Trophoblast cell (in vitro differentiated cells and primary cell): ENCODE data around the gene GRM8.

Source experiments
- DNase-seq, 2 donors: peaks; one replicate each; pipeline ENCODE4 v3.0.0-alpha.2; 2016
- H2AFZ ChIP-seq: 2 replicates; pipeline ENCODE4 v1.6.1; 2013; ENCODE audit warnings: low read length, moderate library complexity, mild to moderate bottlenecking; ENCODE audit not compliant: insufficient read depth, poor library complexity
- H2AK5ac ChIP-seq: 2 replicates; pipeline ENCODE4 v1.6.1; 2013; ENCODE audit warnings: mild to moderate bottlenecking, low read length
- H2BK120ac ChIP-seq: 2 replicates; pipeline ENCODE4 v1.6.1; 2013; ENCODE audit warnings: low read length, mild to moderate bottlenecking, moderate library complexity; ENCODE audit not compliant: insufficient read depth, poor library complexity
- H2BK12ac ChIP-seq: 2 replicates; pipeline ENCODE4 v1.6.1; 2013; ENCODE audit warnings: mild to moderate bottlenecking, low read length, moderate library complexity
- H2BK5ac ChIP-seq: 2 replicates; pipeline ENCODE4 v1.6.1; 2013; ENCODE audit warnings: low read length, low read depth, moderate library complexity, mild to moderate bottlenecking; ENCODE audit not compliant: poor library complexity
- H3K14ac ChIP-seq: 2 replicates; pipeline ENCODE4 v1.6.1; 2013; ENCODE audit warnings: mild to moderate bottlenecking, low read length
- H3K18ac ChIP-seq: 2 replicates; pipeline ENCODE4 v1.6.1; 2013; ENCODE audit warnings: mild to moderate bottlenecking, low read length
- H3K23ac ChIP-seq: 2 replicates; pipeline ENCODE4 v1.6.1; 2013; ENCODE audit warnings: low read length
- H3K27ac ChIP-seq: 2 replicates; pipeline ENCODE4 v1.5.1; 2013; ENCODE audit warnings: low read depth, mild to moderate bottlenecking, inconsistent platforms, low read length, moderate library complexity
- H3K27me3 ChIP-seq: 2 replicates; pipeline ENCODE4 v1.6.1; 2013; ENCODE audit warnings: inconsistent platforms, mild to moderate bottlenecking, low read length, moderate library complexity; ENCODE audit not compliant: insufficient read depth
- H3K36me3 ChIP-seq, 2 experiments: 1 replicate in 1 of 2; 2 replicates in 1 of 2; pipeline ENCODE4 v1.6.1; 2013; ENCODE audit warnings: low read length in 2 of 2, mild to moderate bottlenecking in 2 of 2, moderate library complexity in 1 of 2; ENCODE audit not compliant: insufficient read depth in 2 of 2, control insufficient read depth in 1 of 2
- H3K4ac ChIP-seq: 2 replicates; pipeline ENCODE4 v1.6.1; 2013; ENCODE audit warnings: low read depth, mild to moderate bottlenecking, low read length, moderate library complexity
- H3K4me1 ChIP-seq, 2 experiments: 1 replicate in 1 of 2; 2 replicates in 1 of 2; pipeline ENCODE4 v1.6.1; 2013; ENCODE audit warnings: low read length in 2 of 2, mild to moderate bottlenecking in 2 of 2, moderate library complexity in 1 of 2; ENCODE audit not compliant: insufficient read depth in 2 of 2, control insufficient read depth in 1 of 2
- H3K4me2 ChIP-seq: 2 replicates; pipeline ENCODE4 v1.6.1; 2013; ENCODE audit warnings: inconsistent platforms, mild to moderate bottlenecking, low read length, moderate library complexity
- H3K4me3 ChIP-seq: 2 replicates; pipeline ENCODE4 v1.5.1; 2013; ENCODE audit warnings: mild to moderate bottlenecking, low read depth, low read length, inconsistent platforms
- H3K79me1 ChIP-seq: one replicate; pipeline ENCODE4 v1.6.1; 2013; ENCODE audit warnings: low read length
- H3K79me2 ChIP-seq: 2 replicates; pipeline ENCODE4 v1.6.1; 2013; ENCODE audit warnings: low read length, mild to moderate bottlenecking; ENCODE audit not compliant: control insufficient read depth, insufficient read depth, poor library complexity
- H3K9ac ChIP-seq: 2 replicates; pipeline ENCODE4 v1.6.1; 2013; ENCODE audit warnings: mild to moderate bottlenecking, low read length
- H3K9me3 ChIP-seq: 2 replicates; pipeline ENCODE4 v1.6.1; 2013; ENCODE audit warnings: low read depth, mild to moderate bottlenecking, control low read depth, inconsistent platforms, low read length; ENCODE audit not compliant: insufficient read depth
- H4K12ac ChIP-seq: 2 replicates; pipeline ENCODE4 v1.6.1; 2013; ENCODE audit warnings: low read depth, mild to moderate bottlenecking, low read length, moderate library complexity
- H4K8ac ChIP-seq: 2 replicates; pipeline ENCODE4 v1.6.1; 2013; ENCODE audit warnings: low read depth, mild to moderate bottlenecking, low read length, moderate library complexity
- H4K91ac ChIP-seq: one replicate; pipeline ENCODE4 v1.6.1; 2013; ENCODE audit warnings: low read depth, mild to moderate bottlenecking, low read length, moderate library complexity
- whole genome bisulfite sequencing: extraction: QIAGEN DNeasy Blood & Tissue Kit; methylation state at CpG from one replicate; pipeline ENCODE4 v1.1.7; 2013; ENCODE audit warnings: missing lambda C conversion rate; ENCODE audit not compliant: insufficient read length, insufficient coverage; ENCODE audit errors: extremely low coverage; 5-methylcytosine and 5-hydroxymethylcytosine counted together

The GRM8 gene

GRCh38 chr7:127017196-127017595 lies 235.5 kb downstream of the GRM8 start:
- H2AFZ ChIP-seq, result no peak overlapping the region
- WGBS, result no CpG with 5 or more reads among the region's 2 CpGs

DNA sequence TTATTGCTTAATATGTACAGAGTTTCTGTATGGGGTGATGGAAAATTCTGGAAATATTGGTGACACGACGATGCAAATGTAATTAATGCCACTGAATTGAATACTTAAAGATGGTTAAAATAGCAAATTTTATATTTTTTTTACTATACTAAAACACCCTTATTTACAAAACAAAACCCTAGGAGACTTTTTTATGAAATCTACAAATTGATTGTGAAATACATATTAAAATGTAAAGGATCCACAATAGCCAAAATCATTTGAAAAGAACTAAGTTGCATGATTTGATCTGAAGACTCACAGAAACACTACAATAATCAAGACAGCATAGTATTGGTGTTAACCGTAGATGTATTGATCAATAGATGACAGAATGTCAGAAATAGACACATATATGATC lies 252.0 kb downstream of the GRM8 start:
- Histone ChIP-seq H3K4me3 (no peak overlapping the region), H2AFZ (no peak overlapping the region), H2BK12ac (no peak overlapping the region), H3K4me1 (no peaks in the 10 kb centered on the region), H3K4me2 (no peak overlapping the region), H3K9ac (no peak overlapping the region), H3K9me3 (no peaks in the 10 kb centered on the region), H2BK120ac (no peak overlapping the region), H2BK5ac (no peak overlapping the region), H2AK5ac (no peak overlapping the region), H4K91ac (no peak overlapping the region), H3K4ac (no peak overlapping the region), H3K27ac (no peak overlapping the region), H3K79me2 (no peaks in the 10 kb centered on the region), H3K14ac (no peak overlapping the region), H3K27me3 (no peaks in the 10 kb centered on the region), H3K23ac (no peak overlapping the region), H4K8ac (no peak overlapping the region), H3K18ac (no peak overlapping the region), H3K79me1 (no peaks in the 10 kb centered on the region), H3K36me3 (no peaks in the 10 kb centered on the region), H4K12ac (no peak overlapping the region)
- DNase-seq, result no peak
- WGBS, result no CpG with 5 or more reads among the region's 3 CpGs

More at GRCh38 chr7:127017196-127017595, 235.5 kb downstream of the GRM8 start:
- Histone ChIP-seq H3K36me3 (no peaks in the 10 kb centered on the region), H2BK5ac (no peak overlapping the region), H2AK5ac (no peak overlapping the region), H4K12ac (no peak overlapping the region), H3K4me2 (no peak overlapping the region), H3K27ac (no peak overlapping the region), H3K4me1 (no peaks in the 10 kb centered on the region), H3K14ac (no peak overlapping the region), H3K4ac (no peak overlapping the region), H3K79me2 (no peaks in the 10 kb centered on the region), H3K18ac (no peak overlapping the region), H2BK120ac (no peak overlapping the region), H2BK12ac (no peak overlapping the region), H3K4me3 (no peak overlapping the region), H3K23ac (no peak overlapping the region), H4K8ac (no peak overlapping the region), H3K27me3 (no peaks in the 10 kb centered on the region), H4K91ac (no peak overlapping the region), H3K9ac (no peak overlapping the region), H3K79me1 (no peaks in the 10 kb centered on the region), H3K9me3 (no peaks in the 10 kb centered on the region)
- no peak for DNase-seq

GRCh38 chr7:126996659-126997058 lies 256.1 kb downstream of the GRM8 start:
- H4K12ac ChIP-seq, result no peak overlapping the region
- H3K18ac ChIP-seq, result no peak overlapping the region
- H3K79me1 ChIP-seq, result no peaks in the 10 kb centered on the region
- no peak overlapping the region for H2BK12ac ChIP-seq
- H3K4ac ChIP-seq, result no peak overlapping the region
- no peak overlapping the region for H4K8ac ChIP-seq
- peaks cover 1% of the 10 kb centered on the region for H3K9me3 ChIP-seq
- H3K23ac ChIP-seq, result no peak overlapping the region
- no peak overlapping the region for H3K27ac ChIP-seq
- no peak overlapping the region for H3K4me2 ChIP-seq
- H2AK5ac ChIP-seq, result no peak overlapping the region
- no peak overlapping the region for H2BK120ac ChIP-seq
- no peak overlapping the region for H3K4me3 ChIP-seq
- no peaks in the 10 kb centered on the region for H3K79me2 ChIP-seq
- H3K14ac ChIP-seq, result no peak overlapping the region
- DNase-seq, result no peak
- no peaks in the 10 kb centered on the region for H3K27me3 ChIP-seq
- H3K36me3 ChIP-seq, result no peaks in the 10 kb centered on the region
- no peaks in the 10 kb centered on the region for H3K4me1 ChIP-seq
- no peak overlapping the region for H2AFZ ChIP-seq
- no peak overlapping the region for H2BK5ac ChIP-seq
- no peak overlapping the region for H3K9ac ChIP-seq
- no peak overlapping the region for H4K91ac ChIP-seq
- WGBS, result no CpG with 5 or more reads among the region's 1 CpG

DNA sequence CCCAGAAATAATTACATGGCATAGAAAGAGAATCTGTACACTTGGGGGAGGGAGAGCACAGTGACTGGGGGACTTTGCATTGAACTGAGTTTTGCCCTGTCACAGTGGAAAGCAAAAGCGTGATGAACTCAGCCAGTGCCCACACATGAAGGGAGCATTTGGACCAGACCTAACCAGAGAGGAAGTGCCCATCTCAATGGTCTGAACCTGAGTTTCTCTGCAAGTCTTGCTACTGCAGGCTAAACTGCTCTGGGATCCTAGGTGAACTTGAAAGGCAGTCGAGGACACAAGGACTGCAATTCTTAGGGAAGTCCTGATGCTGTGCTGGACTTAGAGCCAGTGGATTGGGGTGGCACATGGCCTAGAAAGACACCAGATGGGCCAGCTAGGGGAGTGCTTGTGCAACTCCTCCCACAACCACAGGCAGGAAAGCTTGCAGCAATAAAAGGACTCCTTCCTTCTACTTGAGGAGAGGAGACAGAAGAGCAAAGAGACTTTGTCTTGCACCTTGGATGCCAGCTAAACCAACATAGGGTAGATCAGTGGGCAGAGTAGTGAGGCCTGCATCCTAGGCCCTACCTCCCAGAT lies 259.0 kb downstream of the GRM8 start:
- no CpG with 5 or more reads among the region's 2 CpGs for WGBS
- no peaks in the 10 kb centered on the region for H3K27me3 ChIP-seq

More for the DNA sequence above, 259.0 kb downstream of the GRM8 start:
- no peak overlapping the region for H4K8ac ChIP-seq
- no peak overlapping the region for H3K4me3 ChIP-seq
- no peak overlapping the region for H3K23ac ChIP-seq
- no peak overlapping the region for H2AFZ ChIP-seq
- no peak overlapping the region for H4K12ac ChIP-seq
- H2BK5ac ChIP-seq, result no peak overlapping the region
- H3K79me2 ChIP-seq, result no peaks in the 10 kb centered on the region
- no peak overlapping the region for H2AK5ac ChIP-seq
- H3K27ac ChIP-seq, result no peak overlapping the region
- no peak overlapping the region for H3K9ac ChIP-seq
- H3K14ac ChIP-seq, result no peak overlapping the region
- H2BK120ac ChIP-seq, result no peak overlapping the region
- DNase-seq, result no peak
- H4K91ac ChIP-seq, result no peak overlapping the region
- H3K4me2 ChIP-seq, result no peak overlapping the region
- no peak overlapping the region for H3K4ac ChIP-seq
- no peaks in the 10 kb centered on the region for H3K79me1 ChIP-seq
- H3K36me3 ChIP-seq, result no peaks in the 10 kb centered on the region
- peaks cover 1% of the 10 kb centered on the region for H3K9me3 ChIP-seq
- H2BK12ac ChIP-seq, result no peak overlapping the region
- no peaks in the 10 kb centered on the region for H3K4me1 ChIP-seq
- H3K18ac ChIP-seq, result no peak overlapping the region
